Endothelial cell of umbilical vein (primary cell): Measurements from ENCODE around the gene SULT2B1.

Source experiments
- CTCF ChIP-seq, 2 donors: IDR thresholded peaks; 1 replicate in 1 of 2; 2 replicates in 1 of 2; pipeline ENCODE4 v1.5.1; 2011; ENCODE audit warnings: low read length in 2 of 2, mild to moderate bottlenecking in 2 of 2, moderate library complexity in 2 of 2, control low read depth in 1 of 2, inconsistent platforms in 1 of 2, low read depth in 1 of 2; ENCODE audit not compliant: insufficient read depth in 1 of 2; ENCODE audit errors: extremely low read depth in 1 of 2
- EZH2 ChIP-seq: IDR thresholded peaks from 2 replicates; pipeline ENCODE4 v1.6.1; 2012; ENCODE audit warnings: borderline replicate concordance, low read depth, mild to moderate bottlenecking, moderate library complexity, low read length, inconsistent platforms; ENCODE audit not compliant: severe bottlenecking
- GATA2 ChIP-seq: IDR thresholded peaks from 2 replicates; pipeline ENCODE4 v1.7.0; 2011; ENCODE audit warnings: low read depth, mild to moderate bottlenecking, moderate library complexity, mixed read lengths, low read length; ENCODE audit not compliant: insufficient read length, insufficient read depth

- TF ChIP-seq CTCF (IDR thresholded peaks at IDR 0.05; ENCODE audit: extremely low read depth in 1 of 2, insufficient read depth in 1 of 2, low read depth in 1 of 2, low read length in 2 of 2) = no peak
- TF ChIP-seq EZH2 = no peak
- TF ChIP-seq GATA2 = no peak
Measured at GRCh38 chr19:48633148-48634035, 81.4 kb downstream of the SULT2B1 start.
